Lower leg skin (tissue), 4 donors: ENCODE measurements around the gene TPM1. TPM values are rescaled to one million over a fixed set of nuclear protein-coding genes. Genes with fewer than 3 reads are reported as not detected.

Experiments used
- DNase-seq, 2 donors: peaks; one replicate each; pipeline ENCODE4 v3.0.0-alpha.2; 2019; ENCODE audit warnings: low spot score in 2 of 2
- H3K4me3 ChIP-seq: fragments of 200-600 bp; sonication (generic); 2 replicates; pipeline ENCODE4 v1.5.1; 2017; ENCODE audit warnings: mild to moderate bottlenecking, low read depth; ENCODE audit not compliant: poor library complexity, severe bottlenecking
- CTCF ChIP-seq, 3 donors: fragments of 450-650 bp; IDR thresholded peaks; one replicate each; pipeline ENCODE4 v1.5.1; 2016; ENCODE audit warnings: antibody characterized with exemption in 3 of 3, mild to moderate bottlenecking in 3 of 3, moderate library complexity in 2 of 3
- POLR2A ChIP-seq, 2 donors: fragments of 450-650 bp; IDR thresholded peaks; one replicate each; pipeline ENCODE4 v1.6.1; 2016 to 2017; ENCODE audit warnings: antibody characterized with exemption in 2 of 2, mild to moderate bottlenecking in 1 of 2, moderate library complexity in 1 of 2
- whole genome bisulfite sequencing, 2 donors: methylation state at CpG; one replicate each; pipeline ENCODE4 v1.1.5; 2018; 5-methylcytosine and 5-hydroxymethylcytosine counted together
- intact Hi-C: fragments of 100-400 bp; cut with DNase I; formaldehyde crosslinking; loops from one replicate; pipeline ENCODE4 v1.15.0; 2023; ENCODE audit warnings: low total_unique reads
- total RNA-seq, 4 donors: library from RNA; depleted of rRNA; stranded (reverse); fragments of >200 nt; gene quantifications; one replicate each; pipeline ENCODE4 v1.1.0, GENCODE V29; 2016

Gene TPM1
- total RNA-seq, 4 donors from 2014 or later = 67.6 to 193 (median 95.9) TPM

GRCh38 chr15:63006032-63006878 lies 36.3 kb upstream of the TPM1 start:
- DNase-seq = no peak
- H3K4me3 ChIP-seq = no peak overlapping the region
- WGBS, 2 donors = 77 to 87% methylated on average over 8 of the region's 8 CpGs
- no peak for TF ChIP-seq POLR2A (IDR thresholded peaks at IDR 0.05)
- TF ChIP-seq CTCF (IDR thresholded peaks at IDR 0.05) = no peak
- intact Hi-C loops = no loop called here

- no peak for DNase-seq
- WGBS, 2 donors = 83 to 87% methylated on average over 6 of the region's 6 CpGs
These were observed 34.1 kb upstream of the TPM1 start for GRCh38 chr15:63008333-63009049.

GRCh38 chr15:63010386-63010785 lies 32.2 kb upstream of the TPM1 start:
- intact Hi-C loops = no loop called here
- TF ChIP-seq CTCF (IDR thresholded peaks at IDR 0.05) (no peak), POLR2A (IDR thresholded peaks at IDR 0.05) (no peak)
- 69 to 86% methylated on average over 3 of the region's 3 CpGs for WGBS, 2 donors
- H3K4me3 ChIP-seq = no peak overlapping the region
- DNase-seq = no peak

More at GRCh38 chr15:63008333-63009049, 34.1 kb upstream of the TPM1 start:
- intact Hi-C loops = no loop called here
- H3K4me3 ChIP-seq = no peak overlapping the region
- TF ChIP-seq POLR2A (IDR thresholded peaks at IDR 0.05) (no peak), CTCF (IDR thresholded peaks at IDR 0.05) (no peak)

GRCh38 chr15:63010920-63011693 lies 31.4 kb upstream of the TPM1 start:
- TF ChIP-seq POLR2A (IDR thresholded peaks at IDR 0.05) = no peak
- TF ChIP-seq CTCF (IDR thresholded peaks at IDR 0.05) = no peak
- intact Hi-C loops = no loop called here
- no peak overlapping the region for H3K4me3 ChIP-seq
- 89 to 95% methylated on average over 7 of the region's 7 CpGs for WGBS, 2 donors
- DNase-seq = no peak

GRCh38 chr15:63012444-63012843 lies 30.1 kb upstream of the TPM1 start:
- intact Hi-C loops = no loop called here
- H3K4me3 ChIP-seq = no peak overlapping the region
- 96 to 98% methylated on average over 6 of the region's 6 CpGs for WGBS, 2 donors
- DNase-seq = peak in 1 of 2 donors; percentile 37
- TF ChIP-seq POLR2A (IDR thresholded peaks at IDR 0.05) = no peak
- no peak for TF ChIP-seq CTCF (IDR thresholded peaks at IDR 0.05)
